ENCODE data around the gene RASSF6.
"Not testable (repeated sequence)": the region's sequence is repeated elsewhere in the genome, so short reads cannot be mapped to it uniquely, and the experiment has no call there.

RASSF6 gene

GRCh38 chr4:73550865-73551264 is 69.4 kb downstream of the RASSF6 start:
- H3K9ac ChIP-seq (ENCODE audit: low read depth, low read length); H3K9me3 ChIP-seq (ENCODE audit: control insufficient read depth, insufficient read depth, low read length); H3K4me1 ChIP-seq (ENCODE audit: control insufficient read depth, insufficient read depth, low read length); H3K27me3 ChIP-seq (ENCODE audit: control insufficient read depth, insufficient read depth, low read length); H3K36me3 ChIP-seq (ENCODE audit: control insufficient read depth, insufficient read depth, low read length); H3K4me3 ChIP-seq (ENCODE audit: low read depth, low read length): not testable (repeated sequence)

GRCh38 chr4:73544620-73545019 is 75.6 kb downstream of the RASSF6 start:
- H3K9ac ChIP-seq (ENCODE audit: low read depth, low read length): no peak overlapping the region
- no peaks in the 10 kb centered on the region for H3K9me3 ChIP-seq (ENCODE audit: control insufficient read depth, insufficient read depth, low read length)
- H3K27me3 ChIP-seq (ENCODE audit: control insufficient read depth, insufficient read depth, low read length): no peaks in the 10 kb centered on the region
- H3K4me1 ChIP-seq (ENCODE audit: control insufficient read depth, insufficient read depth, low read length): no peaks in the 10 kb centered on the region
- no peak overlapping the region for H3K4me3 ChIP-seq (ENCODE audit: low read depth, low read length)
- no peaks in the 10 kb centered on the region for H3K36me3 ChIP-seq (ENCODE audit: control insufficient read depth, insufficient read depth, low read length)

- no peaks in the 10 kb centered on the region for H3K27me3 ChIP-seq (ENCODE audit: control insufficient read depth, insufficient read depth, low read length)
- no peak overlapping the region for H3K4me3 ChIP-seq (ENCODE audit: low read depth, low read length)
- H3K36me3 ChIP-seq (ENCODE audit: control insufficient read depth, insufficient read depth, low read length): no peaks in the 10 kb centered on the region
- no peak overlapping the region for H3K9ac ChIP-seq (ENCODE audit: low read depth, low read length)
- H3K4me1 ChIP-seq (ENCODE audit: control insufficient read depth, insufficient read depth, low read length): no peaks in the 10 kb centered on the region
- no peaks in the 10 kb centered on the region for H3K9me3 ChIP-seq (ENCODE audit: control insufficient read depth, insufficient read depth, low read length)
These were observed 79.0 kb downstream of the RASSF6 start for GRCh38 chr4:73541251-73541650.

- Histone ChIP-seq H3K36me3 (ENCODE audit: control insufficient read depth, insufficient read depth, low read length) (no peaks in the 10 kb centered on the region), H3K9me3 (ENCODE audit: control insufficient read depth, insufficient read depth, low read length) (no peaks in the 10 kb centered on the region), H3K27me3 (ENCODE audit: control insufficient read depth, insufficient read depth, low read length) (no peaks in the 10 kb centered on the region), H3K9ac (ENCODE audit: low read depth, low read length) (no peak overlapping the region), H3K4me3 (ENCODE audit: low read depth, low read length) (no peak overlapping the region), H3K4me1 (ENCODE audit: control insufficient read depth, insufficient read depth, low read length) (no peaks in the 10 kb centered on the region)
These were observed 79.4 kb downstream of the RASSF6 start for GRCh38 chr4:73540826-73541225.

- H3K27me3 ChIP-seq (ENCODE audit: control insufficient read depth, insufficient read depth, low read length): no peaks in the 10 kb centered on the region
- H3K36me3 ChIP-seq (ENCODE audit: control insufficient read depth, insufficient read depth, low read length): no peaks in the 10 kb centered on the region
- H3K4me3 ChIP-seq (ENCODE audit: low read depth, low read length): no peak overlapping the region
- H3K9me3 ChIP-seq (ENCODE audit: control insufficient read depth, insufficient read depth, low read length): no peaks in the 10 kb centered on the region
- H3K9ac ChIP-seq (ENCODE audit: low read depth, low read length): no peak overlapping the region
- H3K4me1 ChIP-seq (ENCODE audit: control insufficient read depth, insufficient read depth, low read length): no peaks in the 10 kb centered on the region
These were observed 80.8 kb downstream of the RASSF6 start for GRCh38 chr4:73539386-73539785.

GRCh38 chr4:73538162-73538561 is 82.1 kb downstream of the RASSF6 start:
- Histone ChIP-seq H3K9ac (ENCODE audit: low read depth, low read length) (no peak overlapping the region), H3K9me3 (ENCODE audit: control insufficient read depth, insufficient read depth, low read length) (no peaks in the 10 kb centered on the region), H3K36me3 (ENCODE audit: control insufficient read depth, insufficient read depth, low read length) (no peaks in the 10 kb centered on the region), H3K27me3 (ENCODE audit: control insufficient read depth, insufficient read depth, low read length) (no peaks in the 10 kb centered on the region), H3K4me3 (ENCODE audit: low read depth, low read length) (no peak overlapping the region), H3K4me1 (ENCODE audit: control insufficient read depth, insufficient read depth, low read length) (no peaks in the 10 kb centered on the region)

GRCh38 chr4:73533515-73534422 is 86.5 kb downstream of the RASSF6 start:
- no peak overlapping the region for H3K4me3 ChIP-seq (ENCODE audit: low read depth, low read length)
- H3K4me1 ChIP-seq (ENCODE audit: control insufficient read depth, insufficient read depth, low read length): no peaks in the 10 kb centered on the region
- no peaks in the 10 kb centered on the region for H3K9me3 ChIP-seq (ENCODE audit: control insufficient read depth, insufficient read depth, low read length)
- H3K36me3 ChIP-seq (ENCODE audit: control insufficient read depth, insufficient read depth, low read length): no peaks in the 10 kb centered on the region
- no peak overlapping the region for H3K9ac ChIP-seq (ENCODE audit: low read depth, low read length)
- H3K27me3 ChIP-seq (ENCODE audit: control insufficient read depth, insufficient read depth, low read length): no peaks in the 10 kb centered on the region

- H3K36me3 ChIP-seq (ENCODE audit: control insufficient read depth, insufficient read depth, low read length): no peaks in the 10 kb centered on the region
- no peaks in the 10 kb centered on the region for H3K4me1 ChIP-seq (ENCODE audit: control insufficient read depth, insufficient read depth, low read length)
- no peak overlapping the region for H3K4me3 ChIP-seq (ENCODE audit: low read depth, low read length)
- no peaks in the 10 kb centered on the region for H3K9me3 ChIP-seq (ENCODE audit: control insufficient read depth, insufficient read depth, low read length)
- H3K27me3 ChIP-seq (ENCODE audit: control insufficient read depth, insufficient read depth, low read length): no peaks in the 10 kb centered on the region
- no peak overlapping the region for H3K9ac ChIP-seq (ENCODE audit: low read depth, low read length)
These were observed 92.1 kb downstream of the RASSF6 start for GRCh38 chr4:73528171-73528570.

- Histone ChIP-seq H3K4me3 (ENCODE audit: low read depth, low read length) (no peak overlapping the region), H3K4me1 (ENCODE audit: control insufficient read depth, insufficient read depth, low read length) (no peaks in the 10 kb centered on the region), H3K9me3 (ENCODE audit: control insufficient read depth, insufficient read depth, low read length) (no peaks in the 10 kb centered on the region), H3K36me3 (ENCODE audit: control insufficient read depth, insufficient read depth, low read length) (no peaks in the 10 kb centered on the region), H3K27me3 (ENCODE audit: control insufficient read depth, insufficient read depth, low read length) (no peaks in the 10 kb centered on the region), H3K9ac (ENCODE audit: low read depth, low read length) (no peak overlapping the region)
These were observed 93.0 kb downstream of the RASSF6 start for GRCh38 chr4:73527196-73527595.

GRCh38 chr4:73525611-73526010 is 94.6 kb downstream of the RASSF6 start:
- H3K9ac ChIP-seq (ENCODE audit: low read depth, low read length): no peak overlapping the region
- H3K36me3 ChIP-seq (ENCODE audit: control insufficient read depth, insufficient read depth, low read length): no peaks in the 10 kb centered on the region
- H3K27me3 ChIP-seq (ENCODE audit: control insufficient read depth, insufficient read depth, low read length): no peaks in the 10 kb centered on the region
- peaks cover 4% of the 10 kb centered on the region for H3K4me1 ChIP-seq (ENCODE audit: control insufficient read depth, insufficient read depth, low read length)
- H3K9me3 ChIP-seq (ENCODE audit: control insufficient read depth, insufficient read depth, low read length): no peaks in the 10 kb centered on the region
- H3K4me3 ChIP-seq (ENCODE audit: low read depth, low read length): no peak overlapping the region

- H3K36me3 ChIP-seq (ENCODE audit: control insufficient read depth, insufficient read depth, low read length): no peaks in the 10 kb centered on the region
- no peaks in the 10 kb centered on the region for H3K9me3 ChIP-seq (ENCODE audit: control insufficient read depth, insufficient read depth, low read length)
- H3K4me3 ChIP-seq (ENCODE audit: low read depth, low read length): no peak overlapping the region
- peaks cover 4% of the 10 kb centered on the region for H3K4me1 ChIP-seq (ENCODE audit: control insufficient read depth, insufficient read depth, low read length)
- no peak overlapping the region for H3K9ac ChIP-seq (ENCODE audit: low read depth, low read length)
- no peaks in the 10 kb centered on the region for H3K27me3 ChIP-seq (ENCODE audit: control insufficient read depth, insufficient read depth, low read length)
These were observed 97.1 kb downstream of the RASSF6 start for GRCh38 chr4:73523126-73523525.

All from iPS-15b (cell line).